Epithelial cell of esophagus (primary cell): ENCODE measurements around the gene KIF26B.

Experiments used
- DNase-seq: peaks from one replicate; pipeline ENCODE4 v3.0.0; 2010; ENCODE audit warnings: low read depth
- H3K4me3 ChIP-seq: 2 replicates; pipeline ENCODE4 v1.5.1; 2011; ENCODE audit warnings: mild to moderate bottlenecking, low read length, control low read depth
- TF ChIP-seq, protein P1 (sequence below): IDR thresholded peaks from 2 replicates; pipeline ENCODE4 v1.5.1; 2011; ENCODE audit warnings: low read depth, mild to moderate bottlenecking, low read length, control low read depth, inconsistent platforms; ENCODE audit not compliant: insufficient read depth; ENCODE audit errors: missing control alignments

KIF26B gene

DNA sequence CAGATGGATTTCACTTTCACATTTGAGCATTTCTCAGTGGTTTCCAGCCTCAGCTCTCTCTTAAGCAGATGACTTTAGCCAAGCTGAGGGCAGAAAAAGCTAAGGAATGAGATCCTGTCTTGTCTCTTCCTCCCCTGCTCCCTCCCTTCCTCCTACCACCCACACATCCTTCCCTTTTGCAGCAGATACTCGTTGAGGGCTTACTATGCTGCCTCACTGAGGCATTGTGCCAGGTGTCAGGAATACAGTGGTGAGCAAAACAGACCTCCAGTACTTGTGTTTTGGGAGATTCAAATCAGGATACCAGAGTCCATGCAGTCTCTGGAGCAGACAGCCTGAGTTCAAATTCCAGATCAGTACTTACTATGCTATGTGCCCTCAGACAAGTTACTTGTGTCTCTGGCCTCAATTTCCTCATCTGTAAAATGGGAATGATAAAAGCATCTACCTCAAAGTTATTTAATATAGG lies 43.2 kb downstream of the KIF26B start:
- TF ChIP-seq, protein P1, sequence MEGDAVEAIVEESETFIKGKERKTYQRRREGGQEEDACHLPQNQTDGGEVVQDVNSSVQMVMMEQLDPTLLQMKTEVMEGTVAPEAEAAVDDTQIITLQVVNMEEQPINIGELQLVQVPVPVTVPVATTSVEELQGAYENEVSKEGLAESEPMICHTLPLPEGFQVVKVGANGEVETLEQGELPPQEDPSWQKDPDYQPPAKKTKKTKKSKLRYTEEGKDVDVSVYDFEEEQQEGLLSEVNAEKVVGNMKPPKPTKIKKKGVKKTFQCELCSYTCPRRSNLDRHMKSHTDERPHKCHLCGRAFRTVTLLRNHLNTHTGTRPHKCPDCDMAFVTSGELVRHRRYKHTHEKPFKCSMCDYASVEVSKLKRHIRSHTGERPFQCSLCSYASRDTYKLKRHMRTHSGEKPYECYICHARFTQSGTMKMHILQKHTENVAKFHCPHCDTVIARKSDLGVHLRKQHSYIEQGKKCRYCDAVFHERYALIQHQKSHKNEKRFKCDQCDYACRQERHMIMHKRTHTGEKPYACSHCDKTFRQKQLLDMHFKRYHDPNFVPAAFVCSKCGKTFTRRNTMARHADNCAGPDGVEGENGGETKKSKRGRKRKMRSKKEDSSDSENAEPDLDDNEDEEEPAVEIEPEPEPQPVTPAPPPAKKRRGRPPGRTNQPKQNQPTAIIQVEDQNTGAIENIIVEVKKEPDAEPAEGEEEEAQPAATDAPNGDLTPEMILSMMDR: no peak
- H3K4me3 ChIP-seq: no peak overlapping the region
- no peak for DNase-seq

DNA sequence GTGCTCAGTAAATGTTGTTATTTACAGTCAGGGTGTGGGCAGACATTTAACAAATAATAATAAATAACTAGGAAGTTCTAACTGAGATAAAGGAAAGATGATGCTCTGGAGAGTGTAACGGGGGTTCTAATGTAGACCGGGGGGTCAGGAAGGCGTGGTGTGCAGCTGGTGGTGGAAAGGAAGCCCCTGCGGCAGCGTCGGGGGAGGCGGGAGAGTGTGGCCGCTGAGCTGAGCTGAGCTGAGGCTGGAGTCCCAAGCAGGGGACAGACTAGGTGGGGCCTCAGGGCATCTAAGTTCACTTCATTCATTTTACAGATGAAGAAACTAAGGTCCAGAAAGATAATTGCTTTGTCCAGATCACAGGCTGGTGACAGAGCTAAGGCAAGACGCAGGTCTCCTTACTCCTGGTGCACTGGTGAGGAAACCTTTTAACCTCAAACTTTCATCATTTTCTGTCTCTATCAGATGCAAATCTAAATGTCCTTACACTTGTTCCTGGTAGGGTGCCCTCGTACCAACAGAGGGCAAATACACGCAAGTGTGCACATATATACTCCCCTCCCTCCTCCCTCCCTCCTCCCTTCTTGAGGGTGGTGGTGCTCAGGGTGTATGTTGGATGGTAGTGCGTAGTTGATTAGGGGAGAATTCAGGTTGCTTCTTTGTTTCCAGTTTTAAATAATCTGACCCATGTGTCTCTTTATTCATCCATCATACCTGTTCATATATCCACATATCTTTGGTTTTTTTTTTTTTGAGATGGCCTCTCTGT lies 44.1 kb downstream of the KIF26B start:
- TF ChIP-seq, protein P1: no peak
- no peak for DNase-seq
- H3K4me3 ChIP-seq: no peak overlapping the region

DNA sequence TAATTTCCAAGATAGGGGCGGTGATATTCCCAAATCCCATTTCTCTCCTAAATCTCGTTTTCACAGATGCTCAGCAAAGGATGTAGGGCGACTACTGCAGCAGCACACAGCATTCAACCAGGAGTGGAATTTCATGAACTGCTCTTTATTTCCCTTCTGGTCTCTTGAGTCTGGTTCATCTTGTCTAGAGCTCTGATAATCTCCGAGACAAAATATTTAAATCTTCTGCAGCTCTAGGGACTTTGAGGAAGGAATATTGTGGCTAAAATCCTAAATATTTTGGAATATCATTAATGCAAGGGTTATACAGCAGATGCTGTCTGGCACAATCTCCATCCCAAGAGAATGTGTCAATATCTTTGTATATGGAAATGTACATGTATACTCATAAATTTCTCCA lies 45.4 kb downstream of the KIF26B start:
- TF ChIP-seq, protein P1: no peak

DNA sequence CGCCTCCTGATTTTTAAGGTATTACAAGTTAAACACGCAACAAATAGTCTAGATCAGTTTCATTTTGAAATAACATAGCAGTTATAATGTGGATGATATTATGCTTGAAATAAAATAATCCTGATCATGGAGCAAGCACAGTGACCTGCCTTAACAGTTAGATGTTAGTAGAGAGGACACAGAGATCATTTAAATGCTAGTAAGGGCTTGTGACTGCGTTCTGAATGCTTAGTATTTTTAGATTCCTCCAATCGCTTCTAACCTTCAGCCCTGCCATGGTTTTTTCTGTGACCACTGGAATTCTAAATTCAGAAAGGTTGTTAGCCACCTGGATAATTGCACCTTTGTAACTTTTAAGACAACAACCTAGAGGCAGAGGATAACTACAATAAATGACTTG lies 46.4 kb downstream of the KIF26B start:
- no peak for DNase-seq
- TF ChIP-seq, protein P1: no peak
- no peak overlapping the region for H3K4me3 ChIP-seq

More for the DNA sequence above, 45.4 kb downstream of the KIF26B start:
- no peak for DNase-seq
- no peak overlapping the region for H3K4me3 ChIP-seq

DNA sequence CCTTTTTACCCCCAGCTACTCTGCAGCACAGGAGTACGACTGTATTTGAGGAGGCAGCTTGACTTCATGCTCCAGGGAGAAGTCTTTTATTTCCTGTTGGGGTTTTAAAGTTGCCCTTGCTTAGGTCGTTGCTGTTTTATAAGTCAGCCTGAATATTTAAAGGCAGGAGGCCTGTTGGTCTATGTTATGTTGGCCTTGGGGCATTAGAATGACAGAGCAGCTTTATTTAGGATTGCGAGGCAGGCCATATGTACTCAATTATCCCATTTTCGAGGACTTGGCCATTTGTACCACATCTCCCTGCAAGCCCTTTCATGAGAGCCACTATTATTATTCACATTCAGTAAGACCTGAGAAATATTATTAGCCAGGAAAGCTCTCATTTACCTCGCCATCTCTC lies 47.0 kb downstream of the KIF26B start:
- no peak for DNase-seq
- H3K4me3 ChIP-seq: no peak overlapping the region
- TF ChIP-seq, protein P1: no peak

DNA sequence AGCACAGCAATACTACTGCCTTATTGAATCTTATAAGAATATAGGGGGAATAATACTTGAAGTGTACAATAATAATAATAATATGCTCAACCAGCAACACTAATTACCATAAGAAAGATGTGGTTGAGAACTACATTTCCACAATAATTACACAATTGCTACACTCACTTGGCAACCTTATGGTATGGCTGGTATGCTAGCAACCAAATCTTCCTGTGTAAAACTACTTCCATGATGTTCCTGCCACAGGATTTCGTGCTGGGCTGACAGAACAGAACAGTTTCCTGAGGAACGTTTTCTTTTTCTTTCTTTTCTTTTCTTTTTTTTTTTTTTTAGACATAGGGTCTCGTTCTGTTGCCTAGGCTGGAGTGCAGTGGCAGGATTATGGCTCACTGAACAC lies 50.6 kb downstream of the KIF26B start:
- DNase-seq: no peak
- no peak overlapping the region for H3K4me3 ChIP-seq
- TF ChIP-seq, protein P1: no peak

DNA sequence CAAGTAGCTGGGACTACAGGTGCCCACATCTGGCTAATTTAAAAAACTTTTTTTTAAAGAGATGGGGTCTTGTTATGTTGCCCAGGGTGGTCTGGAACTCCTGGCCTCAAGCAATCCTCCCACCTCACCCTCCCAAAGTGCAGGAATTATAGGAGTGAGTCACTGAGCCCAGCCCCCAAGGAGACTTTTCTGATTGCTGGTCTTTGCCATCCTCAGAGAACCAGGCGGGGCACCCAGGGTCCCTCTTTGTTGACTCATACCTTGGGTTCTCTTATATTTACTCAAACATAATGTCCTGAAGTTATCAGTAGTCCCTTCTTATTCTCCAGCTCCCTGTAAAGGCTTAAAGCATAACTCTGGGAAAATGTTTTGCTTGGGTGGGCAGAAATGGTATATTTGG lies 51.1 kb downstream of the KIF26B start:
- DNase-seq: no peak
- TF ChIP-seq, protein P1: no peak

More for the DNA sequence above, 51.1 kb downstream of the KIF26B start:
- H3K4me3 ChIP-seq: no peak overlapping the region
